IMR-90 (cell line): ENCODE results near the gene CIRBP. TPM values are rescaled to one million over a fixed set of nuclear protein-coding genes. Genes with fewer than 3 reads are reported as not detected.
"Not testable (repeated sequence)": the region's sequence is repeated elsewhere in the genome, so short reads cannot be mapped to it uniquely, and the experiment has no call there.

Source experiments
- ATAC-seq: fragments of 200-7000 bp; cut with Tn5 transposase; 2 replicates; pipeline ENCODE4 v1.9.1; 2020; ENCODE audit warnings: low read depth, mild to moderate bottlenecking, moderate library complexity
- BruUV-seq: library from RNA; stranded (reverse); fragments of 400-500 nt; replicated peaks from 2 replicates; lab custom pipeline; 2021; lab: Mats Ljungman, UMichigan
- CTCF ChIA-PET: fragments of 300-600 bp; formaldehyde crosslinking; extraction: SDS; loops from one replicate; lab custom pipeline; 2021; ENCODE audit warnings: antibody characterized with exemption; lab: Yijun Ruan, JAX
- POLR2A ChIA-PET: fragments of 300-600 bp; sonication (Branson Sonifier 250); formaldehyde crosslinking; loops from one replicate; lab custom pipeline; 2022; ENCODE audit warnings: antibody characterized with exemption; ENCODE audit not compliant: unreplicated experiment; lab: Charles Lee
- DNase-seq: peaks from one replicate; pipeline ENCODE4 v3.0.0; 2013
- H2AFZ ChIP-seq: replicated peaks from 2 replicates; pipeline ENCODE3; 2013; ENCODE audit warnings: low read length, mild to moderate bottlenecking; ENCODE audit not compliant: poor library complexity
- H2AK5ac ChIP-seq: 2 replicates; pipeline ENCODE4 v1.6.1; 2013; ENCODE audit warnings: low read depth, low read length, inconsistent platforms
- H2AK9ac ChIP-seq: replicated peaks from 2 replicates; pipeline ENCODE3; 2013; ENCODE audit warnings: mild to moderate bottlenecking, low read depth, low read length, moderate library complexity; ENCODE audit not compliant: poor library complexity
- H2BK120ac ChIP-seq: 2 replicates; pipeline ENCODE4 v1.6.1; 2013; ENCODE audit warnings: low read depth, low read length, inconsistent platforms
- H2BK15ac ChIP-seq: 3 replicates; pipeline ENCODE4 v1.6.1; 2013; ENCODE audit warnings: low read depth, low read length, inconsistent platforms
- H2BK20ac ChIP-seq: 2 replicates; pipeline ENCODE4 v1.6.1; 2013; ENCODE audit warnings: low read depth, mild to moderate bottlenecking, inconsistent platforms, low read length, moderate library complexity
- H2BK5ac ChIP-seq: 2 replicates; pipeline ENCODE4 v1.6.1; 2013; ENCODE audit warnings: mild to moderate bottlenecking, low read depth, low read length, inconsistent platforms; ENCODE audit not compliant: poor library complexity, severe bottlenecking
- H3K14ac ChIP-seq: replicated peaks from 2 replicates; pipeline ENCODE4 v1.6.1; 2013; ENCODE audit warnings: low read depth, low read length, inconsistent platforms
- H3K18ac ChIP-seq: 2 replicates; pipeline ENCODE4 v1.6.1; 2013; ENCODE audit warnings: low read depth, low read length, control low read depth
- H3K23ac ChIP-seq: 2 replicates; pipeline ENCODE4 v1.6.1; 2013; ENCODE audit warnings: low read depth, low read length, inconsistent platforms
- H3K27ac ChIP-seq: 2 replicates; pipeline ENCODE4 v1.5.1; 2013; ENCODE audit warnings: mild to moderate bottlenecking, control low read depth, low read length; ENCODE audit not compliant: insufficient read depth
- H3K27me3 ChIP-seq: 2 replicates; pipeline ENCODE4 v1.6.1; 2013; ENCODE audit warnings: low read length; ENCODE audit not compliant: control insufficient read depth, insufficient read depth
- H3K36me3 ChIP-seq: 2 replicates; pipeline ENCODE4 v1.6.1; 2013; ENCODE audit warnings: low read length, mixed read lengths; ENCODE audit not compliant: control insufficient read depth, insufficient read depth
- H3K4ac ChIP-seq: 2 replicates; pipeline ENCODE4 v1.6.1; 2013; ENCODE audit warnings: low read depth, low read length, inconsistent platforms
- H3K4me1 ChIP-seq: 2 replicates; pipeline ENCODE4 v1.6.1; 2013; ENCODE audit warnings: low read length, mixed read lengths; ENCODE audit not compliant: control insufficient read depth, insufficient read depth
- H3K4me2 ChIP-seq: 2 replicates; pipeline ENCODE4 v1.6.1; 2013; ENCODE audit warnings: low read depth, mild to moderate bottlenecking, control low read depth, low read length, moderate library complexity
- H3K4me3 ChIP-seq: 2 replicates; pipeline ENCODE4 v1.5.1; 2013; ENCODE audit warnings: low read depth, mild to moderate bottlenecking, control low read depth, low read length, moderate library complexity; ENCODE audit not compliant: insufficient read depth
- H3K56ac ChIP-seq: 2 replicates; pipeline ENCODE4 v1.6.1; 2013; ENCODE audit warnings: low read length, inconsistent platforms; ENCODE audit not compliant: insufficient read depth; ENCODE audit errors: extremely low read depth
- H3K79me1 ChIP-seq, 2 experiments: 2 replicates each; pipeline ENCODE4 v1.6.1; 2013; ENCODE audit warnings: low read length in 2 of 2, inconsistent platforms in 1 of 2, low read depth in 1 of 2
- H3K9ac ChIP-seq: 2 replicates; pipeline ENCODE4 v1.6.1; 2013; ENCODE audit warnings: low read depth, low read length, control low read depth
- H3K9me1 ChIP-seq: 2 replicates; pipeline ENCODE4 v1.6.1; 2013; ENCODE audit warnings: low read length, inconsistent platforms; ENCODE audit not compliant: insufficient read depth
- H3K9me3 ChIP-seq: 2 replicates; pipeline ENCODE4 v1.6.1; 2013; ENCODE audit warnings: low read length; ENCODE audit not compliant: control insufficient read depth, insufficient read depth
- H4K20me1 ChIP-seq: 2 replicates; pipeline ENCODE4 v1.6.1; 2013; ENCODE audit warnings: low read length, inconsistent platforms; ENCODE audit not compliant: insufficient read depth
- H4K5ac ChIP-seq: 2 replicates; pipeline ENCODE4 v1.6.1; 2013; ENCODE audit warnings: mild to moderate bottlenecking, low read depth, low read length, control low read depth
- H4K8ac ChIP-seq, 2 experiments: 2 replicates each; pipeline ENCODE4 v1.6.1; 2013; ENCODE audit warnings: low read depth in 2 of 2, low read length in 2 of 2, control low read depth in 1 of 2, inconsistent platforms in 1 of 2
- H4K91ac ChIP-seq: 2 replicates; pipeline ENCODE4 v1.6.1; 2013; ENCODE audit warnings: low read depth, low read length, inconsistent platforms; ENCODE audit not compliant: insufficient read depth
- WGBS, 2 experiments: methylation state at CpG; one replicate each; pipeline versions ENCODE4 v1.1.5 to v1.1.7; 2013; ENCODE audit warnings: missing lambda C conversion rate in 2 of 2; ENCODE audit not compliant: insufficient read length in 1 of 2; ENCODE audit errors: extremely low coverage in 2 of 2; 5-methylcytosine and 5-hydroxymethylcytosine counted together
- dilution Hi-C: fragments of 300-500 bp; cut with HindIII; formaldehyde crosslinking; loops from one replicate; pipeline ENCODE4 v1.14.3; 2018; ENCODE audit warnings: low sequenced_read_pairs; ENCODE audit not compliant: unreplicated experiment
- in situ Hi-C: fragments of 300-500 bp; cut with MboI; formaldehyde crosslinking; loops from 3 replicates; pipeline ENCODE4 v1.14.3; 2019; ENCODE audit warnings: low sequenced_read_pairs, inconsistent platforms, mixed read lengths
- intact Hi-C: fragments of 100-400 bp; cut with micrococcal nuclease; formaldehyde crosslinking; loops from 2 replicates; pipeline ENCODE4 v1.10.0; 2022
- polyA plus RNA-seq, 3 experiments: library from polyadenylated mRNA; depleted of rRNA; stranded (reverse); fragments of >200 nt; gene quantifications; 2 replicates each; pipeline ENCODE4 v1.2.3, GENCODE V29; 2012; ENCODE audit warnings: low replicate concordance in 1 of 3
- total RNA-seq: library from RNA; depleted of rRNA; stranded (reverse); fragments of >200 nt; gene quantifications from 2 replicates; pipeline ENCODE4 v1.2.3, GENCODE V29; 2012

CIRBP gene
- total and polyA plus RNA-seq, 2 of the 4 experiments (the other 2 are of a cell fraction), result 299 to 542 TPM

DNA sequence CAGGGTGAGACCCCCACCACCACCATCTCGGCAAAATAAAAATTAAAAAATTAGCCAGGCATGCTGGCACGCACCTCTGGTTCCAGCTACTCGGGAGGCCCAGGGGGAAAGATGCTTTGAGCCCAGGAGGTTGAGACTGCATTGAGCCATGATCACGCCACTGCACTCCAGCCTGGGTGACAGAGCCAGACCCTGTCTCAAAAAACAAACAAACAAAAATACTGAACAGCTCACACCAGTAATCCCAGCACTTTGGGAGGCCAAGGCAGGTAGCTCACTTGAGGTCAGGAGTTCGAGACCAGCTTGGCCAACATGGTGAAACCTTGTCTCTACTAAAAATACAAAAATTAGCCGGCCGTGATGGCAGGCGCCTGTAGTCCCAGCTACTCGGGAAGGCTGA lies 36.2 kb downstream of the CIRBP start:
- H2BK5ac ChIP-seq, H3K9ac ChIP-seq, H3K4me3 ChIP-seq, H3K27me3 ChIP-seq, H2BK20ac ChIP-seq, ATAC-seq, H3K14ac ChIP-seq, BruUV-seq, H3K9me1 ChIP-seq, H3K23ac ChIP-seq, H2BK15ac ChIP-seq, DNase-seq, H3K18ac ChIP-seq, in situ Hi-C loops, H3K56ac ChIP-seq, H3K9me3 ChIP-seq, H3K36me3 ChIP-seq, H4K8ac ChIP-seq, intact Hi-C loops, H3K79me1 ChIP-seq, H3K4me1 ChIP-seq, H3K27ac ChIP-seq, H4K20me1 ChIP-seq, H4K5ac ChIP-seq, H2BK120ac ChIP-seq, H3K4ac ChIP-seq, H3K4me2 ChIP-seq, H2AFZ ChIP-seq, dilution Hi-C loops, H2AK9ac ChIP-seq, H4K91ac ChIP-seq, H2AK5ac ChIP-seq, POLR2A ChIA-PET, CTCF ChIA-PET: not testable (repeated sequence)
- no CpG with 5 or more reads among the region's 9 CpGs for WGBS, 2 experiments
